Hematopoietic multipotent progenitor cell treated with erythropoietin and hydrocortisone succinate and interleukin-3 and kit ligand, for 8 days (in vitro differentiated cells): ENCODE data around the gene PLD1.
A peak's percentile ranks its signal among the peaks of the same experiment; 100 is the strongest.
"Not testable (repeated sequence)": the region's sequence is repeated elsewhere in the genome, so short reads cannot be mapped to it uniquely, and the experiment has no call there.

Experiments
- DNase-seq: peaks from one replicate; pipeline ENCODE4 v3.0.0-alpha.2; 2015

Gene PLD1

GRCh38 chr3:171836855-171837254, 26.6 kb upstream of the PLD1 start:
- DNase-seq: no peak

GRCh38 chr3:171835613-171836012, 25.3 kb upstream of the PLD1 start:
- no peak for DNase-seq

GRCh38 chr3:171835116-171835515, 24.8 kb upstream of the PLD1 start:
- DNase-seq: no peak

- no peak for DNase-seq
Measured at GRCh38 chr3:171834461-171834801, 24.1 kb upstream of the PLD1 start.

GRCh38 chr3:171833789-171834460, 23.6 kb upstream of the PLD1 start:
- peak; percentile 55 for DNase-seq

- no peak for DNase-seq
Measured at GRCh38 chr3:171832989-171833388, 22.7 kb upstream of the PLD1 start.

- no peak for DNase-seq
Measured at GRCh38 chr3:171831936-171832335, 21.7 kb upstream of the PLD1 start.

- DNase-seq: no peak
Measured at GRCh38 chr3:171830518-171830875, 20.2 kb upstream of the PLD1 start.

GRCh38 chr3:171829841-171830517, 19.7 kb upstream of the PLD1 start:
- peak; percentile 57 for DNase-seq

- DNase-seq: no peak
Measured at GRCh38 chr3:171828902-171829770, 18.9 kb upstream of the PLD1 start.

- DNase-seq: no peak
Measured at GRCh38 chr3:171827836-171828458, 17.7 kb upstream of the PLD1 start.

- DNase-seq: no peak
Measured at GRCh38 chr3:171827385-171827784, 17.1 kb upstream of the PLD1 start.

- no peak for DNase-seq
Measured at GRCh38 chr3:171825222-171825828, 15.0 kb upstream of the PLD1 start.

- DNase-seq: no peak
Measured at GRCh38 chr3:171824824-171825221, 14.5 kb upstream of the PLD1 start.

- peak; percentile 34 for DNase-seq
Measured at GRCh38 chr3:171824116-171824515, 13.8 kb upstream of the PLD1 start.

- no peak for DNase-seq
Measured at GRCh38 chr3:171822431-171823106, 12.3 kb upstream of the PLD1 start.

GRCh38 chr3:171821778-171822358, 11.6 kb upstream of the PLD1 start:
- no peak for DNase-seq

- DNase-seq: no peak
Measured at GRCh38 chr3:171821044-171821443, 10.8 kb upstream of the PLD1 start.

GRCh38 chr3:171817074-171817800, 7.0 kb upstream of the PLD1 start:
- DNase-seq: no peak

- DNase-seq: no peak
Measured at GRCh38 chr3:171815973-171816595, 5.8 kb upstream of the PLD1 start.

- DNase-seq: not testable (repeated sequence)
Measured at GRCh38 chr3:171814662-171815061, 4.4 kb upstream of the PLD1 start.
